SU-DHL-6 (cell line): ENCODE data around the gene CNTFR.

ENCODE experiments used
- H2AFZ ChIP-seq: fragments of 200-600 bp; sonication (generic); 2 replicates; pipeline ENCODE4 v1.6.1; 2014; ENCODE audit warnings: low read depth, mild to moderate bottlenecking, moderate library complexity, mixed read lengths, antibody characterized with exemption, low read length; ENCODE audit not compliant: severe bottlenecking
- H3F3A ChIP-seq: fragments of 200-600 bp; shearing (Covaris generic); 2 replicates; pipeline ENCODE4 v1.6.0; 2016; ENCODE audit warnings: antibody characterized with exemption, mild to moderate bottlenecking; ENCODE audit not compliant: insufficient read depth
- H3K27ac ChIP-seq: fragments of 200-600 bp; sonication (generic); 2 replicates; pipeline ENCODE4 v1.5.1; 2016; ENCODE audit warnings: low read depth, mild to moderate bottlenecking, low read length, moderate library complexity, mixed read lengths
- H3K27me3 ChIP-seq: fragments of 200-600 bp; sonication (generic), shearing (Covaris generic); 2 replicates; pipeline ENCODE4 v1.6.0; 2014; ENCODE audit warnings: mild to moderate bottlenecking, low read length
- H3K36me3 ChIP-seq: fragments of 200-600 bp; sonication (generic); 2 replicates; pipeline ENCODE4 v1.6.1; 2014; ENCODE audit warnings: mild to moderate bottlenecking, low read length, mixed read lengths
- H3K4me2 ChIP-seq: fragments of 300-600, 200-600 bp; shearing (Covaris generic), sonication (generic); 2 replicates; pipeline ENCODE4 v1.6.0; 2014; ENCODE audit warnings: low read length, low read depth, mild to moderate bottlenecking; ENCODE audit not compliant: poor library complexity, severe bottlenecking
- H3K4me3 ChIP-seq: fragments of 200-600 bp; sonication (generic); 2 replicates; pipeline ENCODE4 v1.5.1; 2014; ENCODE audit warnings: antibody characterized with exemption, low read length, mild to moderate bottlenecking, mixed read lengths; ENCODE audit not compliant: insufficient read depth, poor library complexity, severe bottlenecking
- H3K79me2 ChIP-seq: fragments of 200-600 bp; sonication (generic); 2 replicates; pipeline ENCODE4 v1.6.1; 2014; ENCODE audit warnings: mild to moderate bottlenecking, low read length, moderate library complexity; ENCODE audit not compliant: insufficient read depth
- H3K9ac ChIP-seq: fragments of 200-600 bp; sonication (generic); 2 replicates; pipeline ENCODE4 v1.7.0; 2014; ENCODE audit warnings: mild to moderate bottlenecking, low read length
- H3K9me2 ChIP-seq: fragments of 200-600 bp; sonication (generic); replicated peaks from 2 replicates; pipeline ENCODE4 v1.6.1; 2014; ENCODE audit warnings: low read length; ENCODE audit not compliant: insufficient read depth
- H3K9me3 ChIP-seq: fragments of 200-600 bp; sonication (generic); 2 replicates; pipeline ENCODE4 v1.6.1; 2014; ENCODE audit warnings: low read length, mixed read lengths; ENCODE audit not compliant: insufficient read depth
- H4K20me1 ChIP-seq: fragments of 200-600 bp; sonication (generic); 2 replicates; pipeline ENCODE4 v1.6.1; 2014; ENCODE audit warnings: low read depth, mild to moderate bottlenecking, antibody characterized with exemption, low read length, moderate library complexity, mixed read lengths
- CTCF ChIP-seq: fragments of 200-600 bp; sonication (generic); IDR thresholded peaks from one replicate; pipeline ENCODE4 v1.5.1; 2017; ENCODE audit warnings: antibody characterized with exemption, mild to moderate bottlenecking, low read length, moderate library complexity; ENCODE audit not compliant: insufficient read depth, poor library complexity, severe bottlenecking
- EZH2phosphoT487 ChIP-seq: fragments of 200-600 bp; sonication (generic), shearing (Covaris generic); conservative IDR thresholded peaks from 2 replicates; pipeline ENCODE4 v1.6.1; 2018; ENCODE audit warnings: mild to moderate bottlenecking, antibody characterized with exemption, low read length, moderate library complexity, mixed read lengths

The CNTFR gene

GRCh38 chr9:34590381-34591247 lies 1.1 kb upstream of the CNTFR start:
- no peak overlapping the region for H2AFZ ChIP-seq

GRCh38 chr9:34588671-34589635 lies 571 bp downstream of the CNTFR start:
- no peak for TF ChIP-seq EZH2phosphoT487
- no peak for TF ChIP-seq CTCF
- Histone ChIP-seq H3K9ac (no peak overlapping the region), H3K4me3 (no peak overlapping the region), H3K9me2 (no peaks in the 10 kb centered on the region), H3F3A (no peaks in the 10 kb centered on the region), H3K27ac (no peak overlapping the region), H3K4me2 (no peak overlapping the region), H3K27me3 (no peaks in the 10 kb centered on the region), H3K79me2 (no peaks in the 10 kb centered on the region), H2AFZ (no peak overlapping the region), H3K36me3 (no peaks in the 10 kb centered on the region), H4K20me1 (no peaks in the 10 kb centered on the region), H3K9me3 (no peaks in the 10 kb centered on the region)

More at GRCh38 chr9:34590381-34591247, 1.1 kb upstream of the CNTFR start:
- H4K20me1 ChIP-seq: no peaks in the 10 kb centered on the region
- H3K27ac ChIP-seq: no peak overlapping the region
- H3K9me2 ChIP-seq: no peaks in the 10 kb centered on the region
- H3K4me3 ChIP-seq: no peak overlapping the region
- H3K27me3 ChIP-seq: no peaks in the 10 kb centered on the region
- no peak overlapping the region for H3K9ac ChIP-seq
- no peaks in the 10 kb centered on the region for H3K36me3 ChIP-seq
- no peaks in the 10 kb centered on the region for H3K9me3 ChIP-seq
- H3K79me2 ChIP-seq: no peaks in the 10 kb centered on the region
- H3F3A ChIP-seq: no peaks in the 10 kb centered on the region
- H3K4me2 ChIP-seq: no peak overlapping the region
- no peak for TF ChIP-seq CTCF
- TF ChIP-seq EZH2phosphoT487: no peak

GRCh38 chr9:34587271-34587670 lies 2.3 kb downstream of the CNTFR start:
- no peaks in the 10 kb centered on the region for H3K79me2 ChIP-seq
- no peak overlapping the region for H3K9ac ChIP-seq
- H3K4me3 ChIP-seq: no peak overlapping the region
- no peaks in the 10 kb centered on the region for H3K9me3 ChIP-seq
- no peaks in the 10 kb centered on the region for H3F3A ChIP-seq
- H4K20me1 ChIP-seq: no peaks in the 10 kb centered on the region
- H3K9me2 ChIP-seq: no peaks in the 10 kb centered on the region
- H3K27me3 ChIP-seq: no peaks in the 10 kb centered on the region
- no peak overlapping the region for H2AFZ ChIP-seq
- TF ChIP-seq EZH2phosphoT487: no peak
- no peak for TF ChIP-seq CTCF
- H3K36me3 ChIP-seq: no peaks in the 10 kb centered on the region
- no peak overlapping the region for H3K4me2 ChIP-seq
- no peak overlapping the region for H3K27ac ChIP-seq
